IMR-90 (cell line): ENCODE results near the gene ACTN1. TPM values are rescaled to one million over a fixed set of nuclear protein-coding genes. Genes with fewer than 3 reads are reported as not detected.
A peak's percentile ranks its signal among the peaks of the same experiment; 100 is the strongest.

Experiments
- ATAC-seq: fragments of 200-7000 bp; cut with Tn5 transposase; 2 replicates; pipeline ENCODE4 v1.9.1; 2020; ENCODE audit warnings: low read depth, mild to moderate bottlenecking, moderate library complexity
- BruUV-seq: library from RNA; stranded (reverse); fragments of 400-500 nt; replicated peaks from 2 replicates; lab custom pipeline; 2021; lab: Mats Ljungman, UMichigan
- CTCF ChIA-PET: fragments of 300-600 bp; formaldehyde crosslinking; extraction: SDS; loops from one replicate; lab custom pipeline; 2021; ENCODE audit warnings: antibody characterized with exemption; lab: Yijun Ruan, JAX
- POLR2A ChIA-PET: fragments of 300-600 bp; sonication (Branson Sonifier 250); formaldehyde crosslinking; loops from one replicate; lab custom pipeline; 2022; ENCODE audit warnings: antibody characterized with exemption; ENCODE audit not compliant: unreplicated experiment; lab: Charles Lee
- DNase-seq: peaks from one replicate; pipeline ENCODE4 v3.0.0; 2013
- H2AFZ ChIP-seq: replicated peaks from 2 replicates; pipeline ENCODE3; 2013; ENCODE audit warnings: low read length, mild to moderate bottlenecking; ENCODE audit not compliant: poor library complexity
- H2AK5ac ChIP-seq: 2 replicates; pipeline ENCODE4 v1.6.1; 2013; ENCODE audit warnings: low read depth, low read length, inconsistent platforms
- H2AK9ac ChIP-seq: replicated peaks from 2 replicates; pipeline ENCODE3; 2013; ENCODE audit warnings: mild to moderate bottlenecking, low read depth, low read length, moderate library complexity; ENCODE audit not compliant: poor library complexity
- H2BK120ac ChIP-seq: 2 replicates; pipeline ENCODE4 v1.6.1; 2013; ENCODE audit warnings: low read depth, low read length, inconsistent platforms
- H2BK15ac ChIP-seq: 3 replicates; pipeline ENCODE4 v1.6.1; 2013; ENCODE audit warnings: low read depth, low read length, inconsistent platforms
- H2BK20ac ChIP-seq: 2 replicates; pipeline ENCODE4 v1.6.1; 2013; ENCODE audit warnings: low read depth, mild to moderate bottlenecking, inconsistent platforms, low read length, moderate library complexity
- H2BK5ac ChIP-seq: 2 replicates; pipeline ENCODE4 v1.6.1; 2013; ENCODE audit warnings: mild to moderate bottlenecking, low read depth, low read length, inconsistent platforms; ENCODE audit not compliant: poor library complexity, severe bottlenecking
- H3K14ac ChIP-seq: replicated peaks from 2 replicates; pipeline ENCODE4 v1.6.1; 2013; ENCODE audit warnings: low read depth, low read length, inconsistent platforms
- H3K18ac ChIP-seq: 2 replicates; pipeline ENCODE4 v1.6.1; 2013; ENCODE audit warnings: low read depth, low read length, control low read depth
- H3K23ac ChIP-seq: 2 replicates; pipeline ENCODE4 v1.6.1; 2013; ENCODE audit warnings: low read depth, low read length, inconsistent platforms
- H3K27ac ChIP-seq: 2 replicates; pipeline ENCODE4 v1.5.1; 2013; ENCODE audit warnings: mild to moderate bottlenecking, control low read depth, low read length; ENCODE audit not compliant: insufficient read depth
- H3K27me3 ChIP-seq: 2 replicates; pipeline ENCODE4 v1.6.1; 2013; ENCODE audit warnings: low read length; ENCODE audit not compliant: control insufficient read depth, insufficient read depth
- H3K36me3 ChIP-seq: 2 replicates; pipeline ENCODE4 v1.6.1; 2013; ENCODE audit warnings: low read length, mixed read lengths; ENCODE audit not compliant: control insufficient read depth, insufficient read depth
- H3K4ac ChIP-seq: 2 replicates; pipeline ENCODE4 v1.6.1; 2013; ENCODE audit warnings: low read depth, low read length, inconsistent platforms
- H3K4me1 ChIP-seq: 2 replicates; pipeline ENCODE4 v1.6.1; 2013; ENCODE audit warnings: low read length, mixed read lengths; ENCODE audit not compliant: control insufficient read depth, insufficient read depth
- H3K4me2 ChIP-seq: 2 replicates; pipeline ENCODE4 v1.6.1; 2013; ENCODE audit warnings: low read depth, mild to moderate bottlenecking, control low read depth, low read length, moderate library complexity
- H3K4me3 ChIP-seq: 2 replicates; pipeline ENCODE4 v1.5.1; 2013; ENCODE audit warnings: low read depth, mild to moderate bottlenecking, control low read depth, low read length, moderate library complexity; ENCODE audit not compliant: insufficient read depth
- H3K56ac ChIP-seq: 2 replicates; pipeline ENCODE4 v1.6.1; 2013; ENCODE audit warnings: low read length, inconsistent platforms; ENCODE audit not compliant: insufficient read depth; ENCODE audit errors: extremely low read depth
- H3K79me1 ChIP-seq, 2 experiments: 2 replicates each; pipeline ENCODE4 v1.6.1; 2013; ENCODE audit warnings: low read length in 2 of 2, inconsistent platforms in 1 of 2, low read depth in 1 of 2
- H3K9ac ChIP-seq: 2 replicates; pipeline ENCODE4 v1.6.1; 2013; ENCODE audit warnings: low read depth, low read length, control low read depth
- H3K9me1 ChIP-seq: 2 replicates; pipeline ENCODE4 v1.6.1; 2013; ENCODE audit warnings: low read length, inconsistent platforms; ENCODE audit not compliant: insufficient read depth
- H3K9me3 ChIP-seq: 2 replicates; pipeline ENCODE4 v1.6.1; 2013; ENCODE audit warnings: low read length; ENCODE audit not compliant: control insufficient read depth, insufficient read depth
- H4K20me1 ChIP-seq: 2 replicates; pipeline ENCODE4 v1.6.1; 2013; ENCODE audit warnings: low read length, inconsistent platforms; ENCODE audit not compliant: insufficient read depth
- H4K5ac ChIP-seq: 2 replicates; pipeline ENCODE4 v1.6.1; 2013; ENCODE audit warnings: mild to moderate bottlenecking, low read depth, low read length, control low read depth
- H4K8ac ChIP-seq, 2 experiments: 2 replicates each; pipeline ENCODE4 v1.6.1; 2013; ENCODE audit warnings: low read depth in 2 of 2, low read length in 2 of 2, control low read depth in 1 of 2, inconsistent platforms in 1 of 2
- H4K91ac ChIP-seq: 2 replicates; pipeline ENCODE4 v1.6.1; 2013; ENCODE audit warnings: low read depth, low read length, inconsistent platforms; ENCODE audit not compliant: insufficient read depth
- BHLHE40 ChIP-seq: fragments of 150-350 bp; IDR thresholded peaks from 2 replicates; pipeline ENCODE4 v1.6.1; 2016; ENCODE audit warnings: mild to moderate bottlenecking, low read depth, low read length
- CEBPB ChIP-seq: IDR thresholded peaks from 2 replicates; pipeline ENCODE4 v1.6.1; 2012; ENCODE audit warnings: low read depth, low read length, improper control_type of control experiment
- CHD1 ChIP-seq: IDR thresholded peaks from 2 replicates; pipeline ENCODE4 v1.6.1; 2012; ENCODE audit warnings: low read depth, low read length, improper control_type of control experiment
- ELK1 ChIP-seq: fragments of 150-350 bp; IDR thresholded peaks from 2 replicates; pipeline ENCODE4 v1.6.1; 2016; ENCODE audit warnings: low read depth, mild to moderate bottlenecking, low read length, moderate library complexity, borderline replicate concordance
- FOS ChIP-seq: fragments of 150-350 bp; IDR thresholded peaks from 2 replicates; pipeline ENCODE4 v1.6.1; 2016; ENCODE audit warnings: low read depth, low read length
- MAFK ChIP-seq: IDR thresholded peaks from 2 replicates; pipeline ENCODE4 v1.6.1; 2012; ENCODE audit warnings: low read depth, low read length, improper control_type of control experiment
- MAZ ChIP-seq: IDR thresholded peaks from 2 replicates; pipeline ENCODE4 v1.6.1; 2012; ENCODE audit warnings: low read depth, mild to moderate bottlenecking, low read length, improper control_type of control experiment, moderate library complexity, borderline replicate concordance
- MXI1 ChIP-seq: IDR thresholded peaks from 2 replicates; pipeline ENCODE4 v1.6.1; 2012; ENCODE audit warnings: low read depth, mild to moderate bottlenecking, low read length, moderate library complexity, borderline replicate concordance
- NFE2L2 ChIP-seq: fragments of 150-350 bp; IDR thresholded peaks from 2 replicates; pipeline ENCODE4 v1.6.1; 2016; ENCODE audit warnings: low read depth, mild to moderate bottlenecking, low read length
- POLR2A ChIP-seq: IDR thresholded peaks from 2 replicates; pipeline ENCODE4 v1.6.1; 2012; ENCODE audit warnings: mild to moderate bottlenecking, low read depth, low read length
- RAD21 ChIP-seq: IDR thresholded peaks from 2 replicates; pipeline ENCODE4 v1.6.1; 2012; ENCODE audit warnings: low read length, improper control_type of control experiment
- RCOR1 ChIP-seq: IDR thresholded peaks from 2 replicates; pipeline ENCODE4 v1.6.1; 2012; ENCODE audit warnings: mild to moderate bottlenecking, low read length, improper control_type of control experiment; ENCODE audit not compliant: insufficient replicate concordance
- RFX5 ChIP-seq: IDR thresholded peaks from 2 replicates; pipeline ENCODE4 v1.8.0; 2012; ENCODE audit warnings: low read depth, mild to moderate bottlenecking, low read length, moderate library complexity
- SMC3 ChIP-seq: fragments of 150-350 bp; IDR thresholded peaks from 2 replicates; pipeline ENCODE4 v1.6.1; 2016; ENCODE audit warnings: low read depth, mild to moderate bottlenecking, antibody characterized with exemption, low read length, moderate library complexity
- USF2 ChIP-seq: fragments of 150-350 bp; IDR thresholded peaks from 2 replicates; pipeline ENCODE4 v1.6.1; 2017; ENCODE audit warnings: mild to moderate bottlenecking, antibody characterized with exemption, low read length, low read depth
- dilution Hi-C: fragments of 300-500 bp; cut with HindIII; formaldehyde crosslinking; loops from one replicate; pipeline ENCODE4 v1.14.3; 2018; ENCODE audit warnings: low sequenced_read_pairs; ENCODE audit not compliant: unreplicated experiment
- in situ Hi-C: fragments of 300-500 bp; cut with MboI; formaldehyde crosslinking; loops from 3 replicates; pipeline ENCODE4 v1.14.3; 2019; ENCODE audit warnings: low sequenced_read_pairs, inconsistent platforms, mixed read lengths
- intact Hi-C: fragments of 100-400 bp; cut with micrococcal nuclease; formaldehyde crosslinking; loops from 2 replicates; pipeline ENCODE4 v1.10.0; 2022
- polyA plus RNA-seq, 3 experiments: library from polyadenylated mRNA; depleted of rRNA; stranded (reverse); fragments of >200 nt; gene quantifications; 2 replicates each; pipeline ENCODE4 v1.2.3, GENCODE V29; 2012; ENCODE audit warnings: low replicate concordance in 1 of 3
- total RNA-seq: library from RNA; depleted of rRNA; stranded (reverse); fragments of >200 nt; gene quantifications from 2 replicates; pipeline ENCODE4 v1.2.3, GENCODE V29; 2012
- TF ChIP-seq, protein P1 (sequence below): conservative IDR thresholded peaks from 2 replicates; pipeline ENCODE4 v1.5.1; 2012; ENCODE audit warnings: mild to moderate bottlenecking, low read depth, low read length, improper control_type of control experiment

The ACTN1 gene
- total and polyA plus RNA-seq, 2 of the 4 experiments (the other 2 are of a cell fraction) = 684 to 766 TPM

GRCh38 chr14:68965261-68965761 lies 13.8 kb downstream of the ACTN1 start:
- DNase-seq (no peak), ATAC-seq (no peak)
- no peak overlapping the region for H3K4me3 ChIP-seq
- dilution Hi-C loops = no loop called here
- peaks cover 100% of the 10 kb centered on the region for H4K20me1 ChIP-seq
- H3K9ac ChIP-seq = no peak overlapping the region; the same call in 1 of the 2 replicates
- H2BK15ac ChIP-seq = no peak overlapping the region
- H2BK120ac ChIP-seq = no peak overlapping the region
- peak overlapping the region; percentile 14; the same call in 1 of the 2 replicates for H3K4me2 ChIP-seq
- peaks cover 80% of the 10 kb centered on the region for H3K4me1 ChIP-seq
- H2AFZ ChIP-seq = no peak overlapping the region
- in situ Hi-C loops = no loop called here
- H3K14ac ChIP-seq = no peak overlapping the region; the same call in 1 of the 2 replicates
- no peak overlapping the region for H3K4ac ChIP-seq
- no peak overlapping the region for H4K91ac ChIP-seq
- no peak overlapping the region for H3K18ac ChIP-seq
- BruUV-seq = no TSS peak
- H2BK5ac ChIP-seq = no peak overlapping the region
- POLR2A ChIA-PET = no interaction called here
- CTCF ChIA-PET = interaction anchor here (1.4 kb wide), 1 partner anchor 23 kb away, joined by 3 read pairs; no protein-coding TSS in a partner anchor
- H4K5ac ChIP-seq = no peak overlapping the region
- peaks cover 36% of the 10 kb centered on the region for H3K36me3 ChIP-seq
- H3K23ac ChIP-seq = peak overlapping the region; percentile 46; the same call in 1 of the 2 replicates
- no peak overlapping the region for H3K56ac ChIP-seq
- peaks cover 0 to 84% of the 10 kb centered on the region in 2 experiments; a peak in 2 of 4 replicates for H3K79me1 ChIP-seq
- H2BK20ac ChIP-seq = no peak overlapping the region
- intact Hi-C loops = no loop called here
- no peak overlapping the region for H4K8ac ChIP-seq
- peaks cover 66% of the 10 kb centered on the region for H3K9me1 ChIP-seq
- H3K9me3 ChIP-seq = no peaks in the 10 kb centered on the region
- peak overlapping the region; percentile 3; the same call in 1 of the 2 replicates for H3K27ac ChIP-seq
- TF ChIP-seq MAFK (no peak), BHLHE40 (no peak), CEBPB (no peak), FOS (no peak), RAD21 (no peak), SMC3 (no peak), NFE2L2 (no peak), RCOR1 (no peak), RFX5 (no peak), POLR2A (no peak), MXI1 (no peak), CHD1 (no peak), MAZ (no peak), USF2 (no peak), ELK1 (no peak)
- TF ChIP-seq, protein P1, sequence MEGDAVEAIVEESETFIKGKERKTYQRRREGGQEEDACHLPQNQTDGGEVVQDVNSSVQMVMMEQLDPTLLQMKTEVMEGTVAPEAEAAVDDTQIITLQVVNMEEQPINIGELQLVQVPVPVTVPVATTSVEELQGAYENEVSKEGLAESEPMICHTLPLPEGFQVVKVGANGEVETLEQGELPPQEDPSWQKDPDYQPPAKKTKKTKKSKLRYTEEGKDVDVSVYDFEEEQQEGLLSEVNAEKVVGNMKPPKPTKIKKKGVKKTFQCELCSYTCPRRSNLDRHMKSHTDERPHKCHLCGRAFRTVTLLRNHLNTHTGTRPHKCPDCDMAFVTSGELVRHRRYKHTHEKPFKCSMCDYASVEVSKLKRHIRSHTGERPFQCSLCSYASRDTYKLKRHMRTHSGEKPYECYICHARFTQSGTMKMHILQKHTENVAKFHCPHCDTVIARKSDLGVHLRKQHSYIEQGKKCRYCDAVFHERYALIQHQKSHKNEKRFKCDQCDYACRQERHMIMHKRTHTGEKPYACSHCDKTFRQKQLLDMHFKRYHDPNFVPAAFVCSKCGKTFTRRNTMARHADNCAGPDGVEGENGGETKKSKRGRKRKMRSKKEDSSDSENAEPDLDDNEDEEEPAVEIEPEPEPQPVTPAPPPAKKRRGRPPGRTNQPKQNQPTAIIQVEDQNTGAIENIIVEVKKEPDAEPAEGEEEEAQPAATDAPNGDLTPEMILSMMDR = no peak
- H3K27me3 ChIP-seq = no peaks in the 10 kb centered on the region
- peak overlapping the region; percentile 32 for H2AK9ac ChIP-seq
- no peak overlapping the region for H2AK5ac ChIP-seq
